T1000 (cell line): ENCODE data around the gene ANXA6.

ENCODE experiments used
- DNase-seq: peaks from one replicate; lab custom pipeline; 2025; ENCODE audit warnings: mixed read lengths; lab: John Stamatoyannopoulos, UW

ANXA6 gene

GRCh38 chr5:151080613-151081430 is 76.8 kb downstream of the ANXA6 start, which contains the start of gene TNIP1:
TNIP1 (minus strand) TSS chr5:151081034; CDS start chr5:151065095, 15,939 bp downstream.
- peak; percentile 83 for DNase-seq

DNA sequence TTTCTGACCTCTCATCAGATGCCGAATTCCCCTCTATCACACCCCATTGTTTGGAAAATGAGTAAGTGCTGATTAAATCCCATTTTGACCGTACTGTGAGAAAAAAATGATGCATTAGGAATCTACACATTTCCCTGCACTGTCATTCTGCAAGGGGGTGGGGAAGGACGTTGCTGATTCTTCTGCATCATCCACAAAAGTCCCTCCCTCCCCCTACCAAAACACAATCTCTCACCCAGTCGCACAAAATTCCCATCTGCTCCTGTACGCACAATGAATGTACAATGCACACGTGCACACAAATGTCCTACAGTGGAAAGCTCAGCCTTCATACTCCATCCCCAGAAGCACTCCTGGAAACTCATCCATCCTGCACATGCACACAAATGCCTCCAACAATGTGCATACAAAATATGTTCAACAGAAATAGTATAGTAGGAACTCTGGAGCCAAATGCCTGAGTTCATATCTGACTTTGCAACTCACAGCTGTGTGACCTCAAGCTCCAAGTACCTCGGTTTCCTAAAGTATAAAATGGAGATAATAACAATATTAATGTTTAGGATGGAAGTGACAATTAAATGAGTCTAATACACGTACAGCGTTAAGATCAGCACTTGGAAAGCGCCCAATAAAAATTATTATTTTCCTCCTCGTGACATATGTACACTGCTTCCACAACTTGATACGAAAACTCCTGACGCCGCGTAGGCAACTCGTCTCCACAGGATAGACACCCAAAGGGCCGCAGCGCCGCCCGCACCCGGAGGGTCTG is 77.6 kb downstream of the ANXA6 start:
- DNase-seq = no peak

GRCh38 chr5:151078490-151079262 is 78.9 kb downstream of the ANXA6 start:
- no peak for DNase-seq

GRCh38 chr5:151077967-151078366 is 79.6 kb downstream of the ANXA6 start:
- DNase-seq = no peak

DNA sequence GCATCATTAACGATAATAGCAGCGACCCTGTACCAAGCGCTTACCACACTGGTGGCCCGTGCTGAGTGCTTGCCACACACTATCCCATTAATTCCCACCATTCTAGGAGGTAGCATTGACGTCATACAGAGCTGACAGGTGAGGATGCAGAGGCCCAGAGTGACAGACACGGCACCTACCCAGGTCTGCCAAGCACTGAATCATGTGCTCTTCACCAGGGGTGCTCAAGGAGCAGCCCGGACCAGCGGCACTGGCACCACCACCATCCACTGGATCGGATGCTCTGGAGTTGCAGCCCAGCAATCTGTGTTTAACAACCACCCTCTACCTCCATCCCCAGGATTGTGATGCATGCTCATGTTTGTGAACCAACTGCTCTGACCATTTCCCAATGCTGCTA is 80.2 kb downstream of the ANXA6 start:
- DNase-seq = no peak

- DNase-seq = no peak
Observed at GRCh38 chr5:151076616-151077015, 81.0 kb downstream of the ANXA6 start.

GRCh38 chr5:151075698-151076331 is 81.8 kb downstream of the ANXA6 start:
- no peak for DNase-seq

DNA sequence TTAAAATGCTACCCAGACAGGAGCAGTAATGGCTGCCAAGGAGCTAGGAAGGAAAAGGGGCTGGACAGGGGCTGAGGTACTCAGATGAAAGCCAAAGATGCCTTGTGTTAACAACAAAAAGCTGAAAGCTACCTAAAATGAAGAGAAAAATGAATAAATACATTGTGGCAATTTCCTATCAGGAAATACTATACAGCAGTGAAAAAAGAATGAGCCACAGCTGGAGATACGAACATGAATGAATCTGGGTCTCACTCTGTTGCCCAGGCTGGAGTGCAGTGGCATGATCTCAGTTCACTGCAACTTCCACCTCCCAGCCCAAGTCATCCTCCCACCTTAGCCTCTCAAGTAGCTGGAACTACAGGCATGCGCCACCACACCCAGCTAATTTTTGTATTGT is 83.0 kb downstream of the ANXA6 start:
- DNase-seq = no peak

- DNase-seq = no peak
Observed at GRCh38 chr5:151073280-151073679, 84.3 kb downstream of the ANXA6 start.

- no peak for DNase-seq
Observed at GRCh38 chr5:151072630-151073025, 85.0 kb downstream of the ANXA6 start.

DNA sequence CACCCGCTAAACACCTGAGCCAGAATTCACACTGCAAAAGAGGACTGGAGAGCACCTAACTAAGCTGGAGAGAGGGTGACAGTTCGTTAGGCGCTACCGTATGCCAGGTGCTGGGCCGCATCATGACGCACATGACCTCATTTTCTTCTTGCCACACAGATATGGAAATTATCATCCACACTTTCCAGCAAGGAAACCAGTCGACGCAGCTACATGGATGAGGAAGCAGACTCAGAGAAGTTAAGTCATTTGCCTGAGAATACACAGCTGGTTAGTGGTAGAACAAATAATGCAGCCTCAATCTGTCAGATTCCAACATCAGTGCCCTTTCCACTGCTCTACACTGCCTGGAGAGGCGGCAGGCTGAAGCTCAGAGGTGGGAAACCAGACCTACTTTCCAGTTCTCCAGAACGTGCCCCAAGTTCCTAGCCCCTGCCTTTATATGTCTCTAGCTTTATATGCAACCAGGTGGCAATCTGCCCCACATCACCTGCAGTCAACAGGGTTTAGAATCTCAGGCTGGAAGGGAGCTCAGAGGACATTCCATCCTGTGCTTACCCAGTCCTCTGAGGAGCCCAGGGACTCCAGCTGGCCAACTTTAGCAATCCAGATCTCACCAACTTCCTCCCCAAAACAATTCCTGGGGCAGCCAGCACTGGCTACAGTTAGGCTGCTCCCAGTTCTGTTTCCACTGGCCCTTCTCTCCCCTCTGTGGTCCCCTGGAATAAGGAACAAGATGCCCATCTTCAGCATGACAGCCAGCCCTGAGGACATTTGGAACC is 85.5 kb downstream of the ANXA6 start:
- no peak for DNase-seq

- no peak for DNase-seq
Observed at GRCh38 chr5:151071021-151071420, 86.6 kb downstream of the ANXA6 start.

GRCh38 chr5:151070449-151070848 is 87.1 kb downstream of the ANXA6 start:
- DNase-seq = no peak

DNA sequence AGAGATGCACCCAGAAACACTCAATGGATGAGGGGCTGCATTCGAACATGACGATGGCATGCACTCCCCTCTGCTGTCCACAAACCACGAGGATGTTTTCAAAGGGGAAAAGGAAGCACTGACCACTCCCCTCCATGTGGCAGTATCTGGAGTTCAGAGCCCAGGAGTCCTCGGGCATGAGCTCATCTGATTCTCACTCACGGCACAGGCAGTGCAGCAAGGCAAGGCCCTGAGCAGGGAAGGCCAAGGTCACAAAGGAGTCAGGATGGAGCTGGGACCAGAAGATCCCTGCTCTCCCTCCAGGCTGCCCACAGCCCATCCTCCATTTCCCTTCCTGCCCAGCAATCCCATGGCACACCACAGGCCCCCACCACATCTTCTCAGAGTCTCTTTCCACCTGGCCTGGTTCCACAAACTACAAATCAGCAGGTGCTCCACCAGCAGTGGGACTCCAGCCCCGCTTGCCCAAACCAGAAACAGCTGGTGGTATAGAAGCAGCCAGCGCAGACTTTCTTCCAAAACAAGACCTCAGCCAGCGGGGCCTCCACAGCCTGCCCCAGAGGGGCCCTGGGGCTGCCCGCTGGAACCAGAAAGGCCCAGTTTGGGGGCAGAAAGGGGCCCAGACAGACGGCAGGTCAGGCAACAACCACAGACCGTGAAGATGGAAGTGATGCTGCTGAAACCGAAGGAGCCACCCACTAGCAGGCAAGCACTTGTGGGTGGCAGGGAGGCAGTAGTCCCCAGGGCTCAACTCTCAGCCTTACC is 89.0 kb downstream of the ANXA6 start:
- DNase-seq = no peak

DNA sequence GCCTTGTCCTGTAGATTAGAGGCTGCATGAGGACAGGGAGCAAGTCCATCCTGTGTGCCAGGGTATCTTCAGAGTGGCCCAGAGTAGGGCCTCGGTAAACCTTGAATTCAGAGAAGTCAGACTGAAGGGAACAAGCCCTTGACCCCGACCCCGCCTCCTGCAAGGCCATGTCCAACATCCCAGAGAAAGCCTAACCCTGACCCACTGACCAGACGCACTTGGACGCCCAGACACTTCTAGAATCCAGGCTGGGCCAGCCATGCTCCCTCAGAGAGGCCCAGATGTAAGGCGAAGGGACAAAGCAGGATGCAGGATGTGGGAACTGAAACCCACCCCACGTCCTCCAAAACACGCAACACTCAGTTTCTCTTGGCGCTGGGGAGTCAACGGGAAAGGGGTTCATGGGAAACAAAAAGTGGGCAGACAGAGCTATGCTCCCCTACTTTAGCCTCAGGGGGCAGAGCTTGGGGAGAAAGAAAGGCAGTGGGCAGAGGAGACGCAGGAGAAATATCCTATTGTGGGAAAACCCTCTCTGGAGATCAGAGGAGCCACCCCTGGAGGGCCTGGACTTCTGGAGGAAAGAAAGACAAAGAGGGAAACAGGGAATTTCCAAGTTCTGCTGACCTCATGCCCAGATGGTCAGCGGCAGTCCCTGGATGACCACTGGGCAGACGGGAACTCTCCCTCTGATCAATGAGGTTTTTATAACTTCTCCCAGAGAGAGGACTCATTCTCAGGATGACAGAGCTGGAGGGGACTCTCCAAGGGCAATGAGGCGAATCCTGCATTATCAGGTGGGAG is 89.7 kb downstream of the ANXA6 start:
- no peak for DNase-seq

DNA sequence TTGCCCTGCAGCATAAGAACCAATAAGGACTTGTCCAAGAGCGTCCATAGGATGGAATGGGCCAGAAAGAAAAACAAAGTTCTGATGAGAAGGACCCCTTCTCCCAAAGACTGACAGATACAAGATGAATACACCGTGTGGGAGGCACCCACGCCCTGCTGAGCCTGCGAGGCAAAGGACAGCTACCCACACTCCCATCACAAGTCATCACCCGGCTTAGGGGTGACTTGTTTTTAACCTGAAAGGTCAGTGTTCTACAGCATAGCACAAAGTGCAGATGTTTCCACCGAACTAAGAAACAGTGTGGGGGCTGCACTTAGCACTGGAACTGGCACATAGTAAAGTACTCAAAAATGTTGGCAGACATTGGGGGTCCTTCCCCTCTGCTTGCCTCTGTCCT is 90.7 kb downstream of the ANXA6 start:
- no peak for DNase-seq

DNA sequence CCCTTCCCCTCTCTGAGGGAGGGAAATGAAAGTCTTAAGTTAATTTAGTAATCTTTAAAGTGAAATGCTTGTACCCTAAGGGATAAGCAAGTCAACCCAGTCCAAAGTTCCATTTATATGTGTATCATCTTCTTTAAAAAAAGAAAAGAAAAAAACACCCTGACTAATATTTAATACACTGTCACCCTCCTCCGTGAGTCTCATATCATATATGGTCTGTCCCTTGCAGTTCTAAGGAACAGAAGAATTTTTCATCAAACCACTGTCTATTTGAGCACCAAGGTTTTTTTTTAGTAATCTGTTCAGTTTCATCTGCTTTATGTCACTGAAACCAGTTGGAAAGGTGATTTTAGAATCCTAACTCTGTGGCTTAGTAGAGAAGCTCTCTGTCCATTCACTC is 92.0 kb downstream of the ANXA6 start:
- DNase-seq = no peak

DNA sequence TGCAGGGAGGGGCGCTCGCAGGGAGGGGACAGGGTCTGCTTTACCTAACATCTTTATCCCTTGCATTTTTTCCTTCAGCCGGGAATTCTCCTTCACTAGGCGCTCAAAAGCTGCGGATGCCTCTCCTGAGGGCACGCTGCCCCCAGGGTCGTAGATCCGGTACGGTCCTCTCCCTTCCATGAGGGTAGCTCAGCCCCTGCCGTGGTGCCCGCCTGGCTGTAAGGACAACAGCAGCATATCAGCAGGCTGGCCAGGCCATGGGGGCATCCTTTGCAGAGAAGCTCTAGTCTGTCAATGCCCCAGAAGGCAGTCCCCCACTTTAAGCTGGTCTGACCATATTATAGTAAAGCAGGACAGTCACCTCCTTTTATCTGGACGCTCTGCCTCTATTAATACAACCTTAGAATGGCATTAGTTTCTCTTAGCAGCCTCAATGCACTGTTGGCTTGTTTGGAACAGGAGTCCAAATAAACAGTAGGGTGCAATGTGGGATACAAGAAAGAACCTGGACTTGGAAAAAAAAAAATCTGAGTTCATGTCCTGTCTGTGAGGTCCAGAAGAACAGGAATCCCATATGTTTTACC is 92.6 kb downstream of the ANXA6 start:
- DNase-seq = no peak
